Measurements from ENCODE around the gene IGDCC3.

DNA sequence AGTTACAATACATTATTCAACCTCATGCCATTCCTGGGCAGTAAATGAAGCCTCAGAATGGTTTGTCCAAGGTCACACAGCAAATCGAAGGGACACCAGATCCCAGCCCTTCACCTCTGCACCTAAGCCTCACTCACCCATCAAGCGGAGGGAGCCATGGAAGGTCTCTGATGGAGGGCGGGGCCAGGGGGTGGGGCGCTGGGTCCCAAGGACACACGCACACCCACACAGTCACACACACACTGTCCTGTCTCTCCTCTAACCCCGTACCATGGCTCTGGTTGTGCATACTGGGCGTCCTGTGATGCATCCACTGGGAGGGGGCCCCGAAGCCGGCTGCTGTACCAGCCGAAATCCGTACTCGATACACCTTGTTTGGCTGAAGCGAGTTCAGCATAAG is 15.3 kb upstream of the IGDCC3 start:
- TF ChIP-seq CTCF (IDR thresholded peaks at IDR 0.05; ENCODE audit: poor library complexity, severe bottlenecking): no peak
- no peak for TF ChIP-seq EP300 (conservative IDR thresholded peaks at IDR 0.05; ENCODE audit: poor library complexity, severe bottlenecking)
- TF ChIP-seq, protein P1, sequence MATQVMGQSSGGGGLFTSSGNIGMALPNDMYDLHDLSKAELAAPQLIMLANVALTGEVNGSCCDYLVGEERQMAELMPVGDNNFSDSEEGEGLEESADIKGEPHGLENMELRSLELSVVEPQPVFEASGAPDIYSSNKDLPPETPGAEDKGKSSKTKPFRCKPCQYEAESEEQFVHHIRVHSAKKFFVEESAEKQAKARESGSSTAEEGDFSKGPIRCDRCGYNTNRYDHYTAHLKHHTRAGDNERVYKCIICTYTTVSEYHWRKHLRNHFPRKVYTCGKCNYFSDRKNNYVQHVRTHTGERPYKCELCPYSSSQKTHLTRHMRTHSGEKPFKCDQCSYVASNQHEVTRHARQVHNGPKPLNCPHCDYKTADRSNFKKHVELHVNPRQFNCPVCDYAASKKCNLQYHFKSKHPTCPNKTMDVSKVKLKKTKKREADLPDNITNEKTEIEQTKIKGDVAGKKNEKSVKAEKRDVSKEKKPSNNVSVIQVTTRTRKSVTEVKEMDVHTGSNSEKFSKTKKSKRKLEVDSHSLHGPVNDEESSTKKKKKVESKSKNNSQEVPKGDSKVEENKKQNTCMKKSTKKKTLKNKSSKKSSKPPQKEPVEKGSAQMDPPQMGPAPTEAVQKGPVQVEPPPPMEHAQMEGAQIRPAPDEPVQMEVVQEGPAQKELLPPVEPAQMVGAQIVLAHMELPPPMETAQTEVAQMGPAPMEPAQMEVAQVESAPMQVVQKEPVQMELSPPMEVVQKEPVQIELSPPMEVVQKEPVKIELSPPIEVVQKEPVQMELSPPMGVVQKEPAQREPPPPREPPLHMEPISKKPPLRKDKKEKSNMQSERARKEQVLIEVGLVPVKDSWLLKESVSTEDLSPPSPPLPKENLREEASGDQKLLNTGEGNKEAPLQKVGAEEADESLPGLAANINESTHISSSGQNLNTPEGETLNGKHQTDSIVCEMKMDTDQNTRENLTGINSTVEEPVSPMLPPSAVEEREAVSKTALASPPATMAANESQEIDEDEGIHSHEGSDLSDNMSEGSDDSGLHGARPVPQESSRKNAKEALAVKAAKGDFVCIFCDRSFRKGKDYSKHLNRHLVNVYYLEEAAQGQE (IDR thresholded peaks at IDR 0.05; ENCODE audit: borderline replicate concordance): no peak
- no peak for TF ChIP-seq EZH2 (IDR thresholded peaks at IDR 0.05; ENCODE audit: borderline replicate concordance, insufficient read depth, low read length, poor library complexity, severe bottlenecking)
- no peak for TF ChIP-seq POLR2AphosphoS5 (IDR thresholded peaks at IDR 0.05)
- no peak for TF ChIP-seq SMC3 (conservative IDR thresholded peaks at IDR 0.05; ENCODE audit: poor library complexity)
